Stimulated activated CD4-positive, alpha-beta T cell treated with anti-CD3 and anti-CD28 coated beads, Interleukin-1b, Interleukin-23, amount 100 ng/mL, for 4 hours (primary cell): Measurements from ENCODE around the gene PBX2.
"Not testable (repeated sequence)": the region's sequence is repeated elsewhere in the genome, so short reads cannot be mapped to it uniquely, and the experiment has no call there.

Source experiments
- DNase-seq, 2 donors: peaks; one replicate each; pipeline ENCODE4 v3.0.0-alpha.2; 2020; ENCODE audit warnings: low read depth in 2 of 2

The PBX2 gene

DNA sequence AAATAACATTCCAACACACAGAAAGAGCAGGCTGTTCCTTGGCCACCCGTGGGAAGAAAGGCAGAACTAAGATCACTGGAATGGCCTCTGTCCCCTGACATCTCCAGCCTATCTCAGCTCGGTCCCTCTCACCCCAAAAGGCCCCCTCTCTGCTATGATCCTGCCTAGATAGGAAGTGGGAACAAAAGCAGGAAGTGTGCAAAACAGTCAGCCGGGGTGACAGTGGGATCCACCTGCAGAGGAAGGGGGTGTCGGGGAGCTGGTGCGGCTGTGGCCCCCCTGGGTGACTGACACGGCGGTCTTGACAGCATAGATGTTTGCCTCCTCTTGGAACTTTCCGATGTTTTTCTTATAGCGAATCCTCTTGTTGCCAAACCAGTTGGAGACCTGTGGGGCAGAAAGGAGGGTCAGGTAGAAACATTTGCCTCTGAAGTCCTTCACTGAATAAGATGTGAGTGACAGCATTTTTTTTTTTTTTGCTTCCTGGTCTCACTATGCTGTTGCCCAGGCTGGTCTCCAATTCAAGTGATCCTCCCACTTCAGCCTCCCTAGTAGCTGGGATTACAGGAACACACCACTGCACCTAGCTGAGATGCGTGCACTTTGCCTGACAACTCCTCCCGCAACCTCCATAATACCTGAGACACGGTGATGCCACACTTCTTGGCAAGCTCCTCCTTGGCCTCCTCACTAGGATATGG, 2.8 kb downstream of the PBX2 start:
- no peak for DNase-seq

DNA sequence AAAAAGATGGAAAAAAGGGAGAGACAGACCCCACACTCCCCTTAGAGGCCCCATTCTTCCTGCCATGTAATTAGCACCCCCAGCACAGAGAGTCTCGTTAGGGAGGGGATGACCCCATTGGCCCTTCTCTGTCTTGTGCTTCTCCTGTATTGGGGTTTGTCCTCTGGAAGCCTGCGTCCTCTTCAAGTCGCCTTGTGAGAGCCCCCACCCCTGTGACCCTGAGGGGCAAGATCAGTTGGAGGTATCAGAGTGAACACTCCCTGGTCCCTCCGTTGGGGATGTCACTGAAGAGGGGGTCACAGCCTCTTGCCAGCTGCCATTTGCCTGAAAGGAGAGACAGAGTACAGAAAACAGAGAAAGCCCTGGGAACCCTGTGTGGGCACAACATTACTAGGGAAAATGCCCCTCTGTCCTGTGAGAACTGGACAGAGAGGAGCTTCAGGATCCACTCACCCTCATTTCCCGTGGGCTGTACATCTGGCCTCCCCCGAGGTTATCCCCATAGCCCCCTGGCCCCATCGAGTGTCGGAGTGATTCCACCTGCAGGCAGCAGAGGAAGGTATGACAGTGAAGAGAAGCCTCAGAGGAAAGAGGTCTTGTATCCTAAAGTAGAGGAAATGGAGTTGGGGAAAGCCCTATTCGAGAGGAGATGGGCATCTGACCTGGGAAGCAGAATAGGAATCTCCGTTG, 3.7 kb downstream of the PBX2 start:
- not testable (repeated sequence) for DNase-seq

DNA sequence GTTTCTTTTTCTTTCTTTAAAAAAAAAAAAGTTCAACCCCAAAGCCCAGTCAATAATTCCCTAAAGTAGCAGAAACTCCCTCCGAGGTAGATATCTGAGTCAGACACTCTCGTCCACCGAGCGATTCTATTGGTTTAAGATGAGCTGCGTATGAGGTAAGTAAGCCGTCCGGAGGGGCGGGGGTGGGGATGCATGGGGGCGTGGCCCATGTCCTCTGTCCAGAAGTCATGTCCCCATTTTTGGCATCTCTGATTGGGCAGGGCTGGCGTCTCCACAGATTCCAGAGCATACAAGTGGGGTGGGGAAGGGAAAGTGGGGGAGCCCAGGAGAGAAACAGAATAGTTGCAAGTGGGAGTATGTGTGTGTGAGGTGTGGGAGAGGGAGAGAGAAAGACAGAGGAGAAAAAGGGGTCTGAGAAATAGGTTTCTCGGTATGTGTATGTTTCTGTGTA, 4.3 kb downstream of the PBX2 start:
- peak in 1 of 2 donors; percentile 49 for DNase-seq

DNA sequence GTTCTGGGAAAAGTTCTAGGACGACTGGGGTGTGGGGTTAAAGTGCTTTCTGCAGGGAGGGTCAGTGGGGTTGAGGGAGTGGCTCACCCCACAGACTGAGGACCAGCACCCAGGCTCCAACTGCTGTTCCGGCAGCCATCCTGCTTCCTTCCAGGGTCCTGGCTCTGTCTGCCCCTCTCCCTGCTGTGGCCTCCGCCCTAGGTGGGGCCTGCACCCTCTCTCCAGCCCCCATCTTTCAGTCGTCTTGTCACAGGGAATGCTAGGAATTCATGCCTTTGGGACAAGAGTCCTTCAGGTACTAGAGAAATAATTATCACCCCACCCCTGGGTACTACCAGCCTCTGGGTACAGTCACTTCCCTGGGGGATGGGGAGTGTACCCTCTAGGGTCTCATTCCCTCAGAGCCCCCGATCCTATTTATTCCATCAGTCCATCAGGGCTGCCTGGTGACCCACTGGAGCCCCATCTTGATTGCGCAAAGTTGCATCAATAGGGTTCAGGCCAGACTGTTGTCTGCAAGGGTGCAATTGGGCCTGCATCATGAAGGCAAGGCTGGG, 5.8 kb downstream of the PBX2 start, which contains the start of gene AGER:
Gene AGER (minus strand): TSS at position 170 of the 557 bp plus-strand sequence. CDS start 31 bp downstream, at position 139.
- DNase-seq: no peak

DNA sequence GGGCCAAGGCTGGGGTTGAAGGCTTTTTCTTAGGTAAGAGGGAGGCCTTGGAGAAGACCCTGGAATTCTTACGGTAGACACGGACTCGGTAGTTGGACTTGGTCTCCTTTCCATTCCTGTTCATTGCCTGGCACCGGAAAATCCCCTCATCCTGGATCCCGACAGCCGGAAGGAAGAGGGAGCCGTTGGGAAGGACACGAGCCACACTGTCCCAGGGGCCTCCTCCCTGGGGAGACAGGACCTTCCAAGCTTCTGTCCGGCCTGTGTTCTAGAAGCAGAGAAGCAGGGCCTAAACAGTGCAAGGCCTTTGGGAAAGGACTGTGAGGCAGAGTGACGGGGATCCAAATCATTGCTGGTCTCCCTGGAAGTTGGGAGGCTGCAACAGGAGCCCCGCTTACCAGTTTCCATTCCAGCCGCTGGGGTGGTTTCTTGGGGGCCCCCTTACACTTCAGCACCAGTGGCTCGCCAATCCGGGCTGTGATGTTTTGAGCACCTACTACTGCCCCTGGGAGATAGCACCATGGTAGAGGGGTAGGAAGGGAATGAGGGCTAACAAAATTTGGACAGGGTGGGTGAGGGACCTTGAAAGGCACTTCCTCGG, 6.4 kb downstream of the PBX2 start:
- no peak for DNase-seq

DNA sequence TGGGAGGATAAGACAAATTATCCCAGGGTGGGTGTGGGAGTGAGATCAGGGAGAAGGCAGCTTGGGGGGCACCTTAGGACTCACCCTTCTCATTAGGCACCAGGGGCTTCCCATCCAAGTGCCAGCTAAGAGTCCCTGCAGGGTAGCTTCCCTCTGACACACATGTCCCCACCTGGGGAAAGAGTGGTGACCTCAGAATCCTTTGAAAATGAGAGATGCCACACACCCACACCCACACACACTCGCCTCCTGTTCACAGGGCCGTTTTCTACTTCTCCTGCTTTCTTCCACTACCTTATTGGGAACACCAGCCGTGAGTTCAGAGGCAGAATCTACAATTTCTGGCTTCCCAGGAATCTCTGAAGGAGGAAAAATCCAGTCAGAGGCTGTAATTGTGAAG, 7.0 kb downstream of the PBX2 start:
- DNase-seq: no peak

DNA sequence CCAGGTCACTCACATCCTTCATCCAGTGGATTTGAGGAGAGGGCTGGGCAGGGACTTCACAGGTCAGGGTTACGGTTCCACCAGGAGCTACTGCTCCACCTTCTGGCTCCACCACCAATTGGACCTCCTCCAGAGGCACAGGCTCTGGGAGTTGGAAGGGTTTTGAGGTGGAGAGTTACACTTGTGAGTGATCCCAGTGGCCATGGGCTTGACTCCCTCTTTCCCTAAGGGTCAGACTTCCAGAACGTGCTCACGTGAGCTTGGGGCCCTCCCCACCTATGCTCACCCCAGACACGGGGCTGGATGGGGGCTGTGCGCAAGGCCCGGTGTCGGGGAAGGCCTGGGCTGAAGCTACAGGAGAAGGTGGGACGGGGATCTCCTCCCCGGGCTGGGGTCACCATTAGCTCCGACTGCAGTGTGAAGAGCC, 7.4 kb downstream of the PBX2 start:
- no peak for DNase-seq

DNA sequence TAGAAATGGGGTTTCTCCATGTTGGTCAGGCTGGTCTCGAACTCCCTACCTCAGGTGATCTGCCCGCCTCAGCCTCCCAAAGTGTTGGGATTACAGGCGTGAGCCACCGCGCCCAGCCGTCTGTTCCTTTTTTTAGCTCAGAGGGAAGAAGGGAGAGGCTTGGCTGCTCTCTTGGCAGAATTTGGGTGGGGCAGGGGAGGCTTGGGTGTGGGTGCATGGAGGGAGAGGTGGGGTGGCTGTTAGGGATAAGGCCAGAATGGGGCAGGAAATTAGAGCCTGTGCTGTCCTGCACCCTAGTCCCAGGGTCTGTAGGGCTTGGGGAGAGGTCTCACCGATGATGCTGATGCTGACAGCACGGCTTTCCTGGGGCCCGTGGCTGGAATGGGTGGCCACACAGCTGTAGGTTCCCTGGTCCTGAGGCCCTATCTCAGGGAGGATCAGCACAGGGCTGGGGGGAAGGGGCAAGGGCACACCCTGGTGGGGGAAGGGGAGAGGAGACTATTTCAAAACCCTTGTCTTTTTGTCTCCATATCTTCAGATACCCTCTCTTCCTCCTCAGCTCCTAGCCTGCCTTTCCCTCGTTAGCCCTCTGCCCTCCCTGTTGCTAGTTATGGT, 8.0 kb downstream of the PBX2 start:
- DNase-seq: no peak

DNA sequence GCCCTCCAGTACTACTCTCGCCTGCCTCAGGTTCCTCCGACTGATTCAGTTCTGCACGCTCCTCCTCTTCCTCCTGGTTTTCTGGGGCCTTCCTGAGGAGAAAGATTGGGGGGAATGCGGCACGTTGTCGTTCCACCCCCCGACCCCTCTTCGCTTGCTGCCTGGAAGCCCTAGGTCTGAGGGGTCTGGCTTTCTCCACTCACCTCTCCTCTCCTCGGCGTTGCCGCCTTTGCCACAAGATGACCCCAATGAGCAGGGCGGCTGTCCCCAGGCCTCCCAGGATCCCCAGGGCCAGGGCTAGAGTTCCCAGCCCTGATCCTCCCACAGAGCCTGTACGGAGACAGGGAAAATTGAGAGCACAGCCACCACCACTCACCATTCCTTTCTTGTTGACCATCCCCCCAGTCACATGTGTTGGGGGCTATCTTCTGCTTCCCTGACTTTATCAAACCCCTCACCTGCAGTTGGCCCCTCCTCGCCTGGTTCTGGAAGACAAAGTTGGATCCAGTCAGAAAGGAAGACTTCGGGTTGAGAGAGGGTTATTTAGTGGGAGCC, 8.8 kb downstream of the PBX2 start:
- DNase-seq: no peak

DNA sequence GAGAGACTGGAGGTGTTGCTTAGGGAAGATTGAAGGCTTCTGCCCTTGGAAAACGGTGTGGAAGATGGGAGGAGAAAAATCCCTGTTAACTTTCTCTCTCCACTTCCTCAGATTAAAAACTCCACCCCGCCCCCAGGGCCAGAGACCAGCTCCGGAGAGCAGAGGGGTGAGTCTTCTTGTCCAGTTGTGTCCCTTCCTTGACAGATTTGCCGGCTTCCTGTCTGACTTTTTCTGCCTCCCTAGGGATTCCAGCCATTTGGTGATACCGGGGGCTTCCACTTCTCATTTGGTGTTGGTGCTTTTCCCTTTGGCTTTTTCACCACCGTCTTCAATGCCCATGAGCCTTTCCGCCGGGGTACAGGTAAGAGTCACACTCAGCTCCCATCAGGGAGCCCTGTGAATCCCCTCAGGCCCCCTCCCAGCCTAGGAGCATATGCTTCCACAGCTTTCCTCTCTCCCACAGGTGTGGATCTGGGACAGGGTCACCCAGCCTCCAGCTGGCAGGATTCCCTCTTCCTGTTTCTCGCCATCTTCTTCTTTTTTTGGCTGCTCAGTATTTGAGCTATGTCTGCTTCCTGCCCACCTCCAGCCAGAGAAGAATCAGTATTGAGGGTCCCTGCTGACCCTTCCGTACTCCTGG, 10.1 kb downstream of the PBX2 start:
- no peak for DNase-seq

DNA sequence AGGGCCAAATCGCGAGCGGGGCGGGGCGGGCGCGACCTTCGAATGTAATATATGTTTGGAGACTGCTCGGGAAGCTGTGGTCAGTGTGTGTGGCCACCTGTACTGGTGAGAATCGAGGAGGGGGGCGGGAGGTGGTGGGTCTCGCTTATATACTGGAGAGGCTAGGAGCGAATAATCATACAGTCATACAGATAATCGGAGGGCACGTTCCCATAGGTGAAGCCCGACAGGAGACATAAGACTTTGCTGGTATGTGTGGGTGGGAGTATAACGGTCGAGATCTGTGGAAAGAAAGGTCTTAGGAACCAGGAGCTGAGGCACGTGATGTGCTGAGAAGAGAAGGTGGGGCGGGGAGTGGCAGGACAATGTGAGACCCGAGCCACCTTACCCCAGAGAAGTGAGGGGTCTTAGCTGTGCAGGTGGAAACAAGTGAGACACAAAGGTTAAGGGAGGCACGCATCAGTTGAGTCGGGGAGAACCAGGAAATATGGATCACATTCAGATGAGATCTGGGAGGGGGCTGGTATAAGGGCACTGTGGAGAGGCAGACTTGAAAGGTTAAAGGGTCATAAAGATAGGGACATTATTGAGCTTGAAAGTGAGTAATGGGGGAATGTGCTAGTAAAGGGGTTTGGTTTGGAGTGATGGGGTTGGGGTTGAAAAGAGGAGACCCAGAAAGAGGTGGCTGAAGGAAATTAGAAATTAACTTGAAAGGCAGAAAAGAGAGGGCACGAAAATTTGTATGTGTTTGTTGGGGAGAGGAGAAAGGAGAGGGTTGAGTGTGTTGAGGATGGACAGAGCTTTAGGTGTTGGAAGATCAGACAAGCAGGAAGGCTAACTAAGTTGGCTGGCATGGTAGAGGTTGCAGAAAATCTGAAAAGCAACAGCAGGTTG, 11.2 kb downstream of the PBX2 start:
- DNase-seq: no peak

DNA sequence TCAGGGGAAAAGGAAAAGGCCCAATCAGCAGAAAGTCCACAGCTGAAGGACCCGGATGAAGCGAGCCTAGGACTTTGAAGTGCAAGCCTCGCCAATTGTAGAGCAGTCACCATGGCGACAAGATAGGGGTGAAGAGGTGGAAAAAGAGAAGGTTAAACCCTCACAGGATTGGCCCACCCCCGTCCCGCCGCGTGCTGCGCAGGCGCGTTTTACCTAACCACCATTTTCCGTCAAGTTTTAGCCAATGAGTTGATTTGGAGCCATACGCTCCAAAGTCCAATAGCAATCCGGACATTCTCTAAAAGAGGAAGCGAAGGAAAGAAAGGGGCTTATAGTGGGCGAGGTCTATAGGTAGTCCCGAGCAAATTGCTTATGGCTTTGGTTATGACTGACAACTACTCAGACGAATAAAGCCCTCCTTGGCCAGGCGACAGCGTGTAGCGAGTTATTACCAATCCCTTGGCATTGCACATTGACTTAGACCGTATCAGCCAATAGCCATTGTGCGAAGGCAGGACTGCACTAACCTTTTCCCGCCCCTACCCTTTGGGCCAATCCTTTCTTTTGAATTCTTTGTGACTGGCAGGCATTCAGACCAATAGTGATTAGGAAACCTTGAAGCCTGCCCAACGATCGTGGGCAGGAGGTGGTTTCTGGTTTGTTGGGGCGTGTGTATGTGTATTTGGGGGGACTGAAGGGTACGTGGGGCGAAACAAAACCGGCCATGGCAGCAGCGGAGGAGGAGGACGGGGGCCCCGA, 12.0 kb downstream of the PBX2 start, which contains the start of gene RNF5:
Gene RNF5 (plus strand): TSS at position 618 of the 759 bp plus-strand sequence. CDS start 107 bp downstream, at position 725.
- peak; percentile 75 to 87 for DNase-seq

DNA sequence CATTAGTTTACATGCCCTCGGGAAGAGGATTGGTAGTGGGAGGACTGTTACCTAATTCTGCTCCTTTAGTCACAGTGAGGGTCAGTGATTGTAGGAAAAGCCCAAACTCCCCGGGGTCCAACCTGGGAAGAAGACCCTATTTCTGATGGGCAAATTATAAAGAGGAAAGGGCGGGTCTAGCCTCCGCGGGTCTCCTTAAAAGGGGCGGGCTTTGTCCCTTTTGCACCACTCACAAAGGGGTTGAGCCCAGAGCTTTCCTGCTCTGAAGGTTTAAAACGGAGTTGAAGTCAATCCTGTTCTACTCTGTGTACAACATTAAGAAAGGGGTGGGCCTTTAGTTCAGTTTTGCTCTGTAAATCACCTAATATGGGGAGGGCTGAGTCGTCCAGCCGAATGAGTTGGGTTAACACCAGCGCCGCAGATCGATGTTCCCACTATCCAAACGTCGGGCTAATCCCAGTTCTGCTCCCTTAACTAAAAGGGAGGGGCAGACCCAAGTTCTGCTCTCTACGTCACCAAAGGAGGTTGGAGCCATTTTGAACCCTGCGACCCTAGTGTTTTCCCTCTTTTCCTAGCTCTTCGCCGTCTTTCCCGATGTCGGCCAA, 12.7 kb downstream of the PBX2 start:
- no peak for DNase-seq

DNA sequence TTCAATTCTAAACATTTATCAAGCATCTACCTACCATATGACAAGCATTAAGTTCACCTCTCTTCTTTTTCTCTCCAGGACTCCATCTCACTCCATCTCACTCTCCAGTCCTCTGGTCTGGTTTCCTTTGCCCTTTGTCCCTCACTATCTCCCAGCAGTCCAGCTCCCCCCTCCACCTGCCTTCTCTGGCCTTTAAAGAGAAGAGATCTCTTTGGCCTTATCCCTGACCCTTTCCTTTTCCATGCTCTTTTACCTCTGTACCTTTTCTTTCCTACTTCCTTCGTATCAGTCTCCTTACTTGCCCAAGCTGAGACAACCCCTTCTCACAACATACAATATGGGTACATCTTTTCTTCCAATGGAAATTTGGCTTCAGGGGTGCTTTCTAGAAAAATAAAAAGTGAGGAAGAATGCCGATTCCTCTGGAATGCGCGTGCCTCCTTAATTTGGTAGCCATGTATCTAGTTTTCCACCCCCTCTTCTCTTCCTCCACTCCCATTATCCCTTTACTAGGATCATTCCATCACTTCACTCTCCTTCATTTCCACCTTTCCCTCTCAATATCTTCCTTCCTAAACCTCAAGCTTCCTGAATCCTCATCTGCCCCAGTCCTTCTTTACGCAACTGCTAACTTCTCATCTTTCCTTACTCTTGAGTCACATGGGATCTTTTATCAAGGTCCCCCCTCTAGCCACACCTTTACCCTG, 13.4 kb downstream of the PBX2 start:
- no peak for DNase-seq

DNA sequence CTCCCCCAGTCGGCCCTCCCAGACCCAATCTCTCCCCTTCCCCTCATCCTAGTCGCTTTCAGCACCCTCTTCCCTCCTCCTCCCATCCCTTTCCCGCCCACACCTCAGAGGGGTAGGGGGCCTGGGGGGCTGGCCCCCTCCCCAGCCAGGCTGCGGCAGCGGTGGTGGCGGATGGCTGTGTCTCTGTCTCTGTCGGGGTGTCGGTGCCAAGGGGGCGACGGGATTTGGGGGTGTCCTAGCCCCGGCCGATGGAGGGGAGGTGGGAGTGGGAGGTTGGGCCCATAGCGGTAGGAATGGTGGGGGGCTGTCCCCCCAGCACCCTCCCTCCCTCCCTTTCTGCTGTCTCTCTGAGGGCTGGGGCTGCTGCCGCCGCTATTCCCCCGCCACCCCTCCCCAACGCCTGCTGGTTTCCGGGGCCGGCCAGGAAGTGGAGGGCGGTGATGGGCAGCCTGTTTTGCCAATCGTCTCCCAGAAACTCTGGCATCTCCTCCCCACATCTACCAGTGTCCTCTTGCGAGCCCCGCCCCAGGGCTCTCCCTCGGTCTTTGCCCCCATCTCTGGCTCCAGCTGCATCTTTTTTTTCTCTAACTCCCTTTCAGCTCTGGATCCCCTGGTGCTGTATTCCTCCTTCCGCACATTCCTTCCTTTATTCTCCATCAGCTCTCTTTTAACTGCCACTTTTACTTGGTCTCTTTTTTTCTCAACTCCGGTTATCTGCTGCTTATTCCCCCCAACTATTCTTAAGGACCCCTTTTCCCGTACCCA, 14.1 kb downstream of the PBX2 start, which contains the start of gene AGPAT1:
Gene AGPAT1 (minus strand): TSS at position 374 of the 765 bp plus-strand sequence. CDS start 4,588 bp downstream, outside the sequence.
- peak; percentile 95 to 97 for DNase-seq

DNA sequence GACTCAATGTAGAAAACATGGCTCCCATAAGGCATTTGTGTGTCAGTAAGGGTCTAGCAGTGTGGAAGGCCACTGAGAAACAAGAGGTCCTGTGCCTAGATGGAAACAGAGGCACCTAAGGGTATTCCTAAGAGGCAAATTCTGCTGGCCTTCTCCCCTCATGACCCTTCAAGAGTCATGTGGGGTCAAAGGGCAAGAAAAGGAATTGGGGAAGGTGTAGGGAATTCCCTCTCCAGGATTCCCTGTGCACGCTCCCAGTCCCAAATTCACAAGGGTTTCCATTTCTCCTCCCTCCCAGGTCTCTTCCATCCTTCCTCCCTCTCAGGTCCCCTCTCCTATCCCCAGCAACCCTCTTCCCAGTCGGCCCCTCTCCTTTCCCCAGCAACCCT, 14.7 kb downstream of the PBX2 start:
- no peak for DNase-seq

DNA sequence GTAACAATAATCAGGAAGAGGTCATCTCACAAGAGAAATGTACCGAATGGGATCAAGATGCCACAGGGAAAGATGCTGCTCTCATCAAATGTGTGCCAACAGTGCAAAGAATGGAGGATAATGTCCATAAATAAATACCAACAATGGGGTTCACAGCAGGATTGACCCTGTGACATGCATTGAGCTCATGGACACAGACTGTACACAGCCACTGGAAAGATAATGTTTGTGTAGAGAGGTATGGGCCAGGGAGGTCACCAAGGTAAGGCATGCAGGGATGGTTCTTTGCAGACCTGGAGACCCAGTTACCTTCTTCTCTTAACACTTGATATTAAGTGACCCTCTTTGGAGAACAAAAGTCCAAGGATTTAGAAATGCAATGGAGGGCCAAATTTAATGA, 15.6 kb downstream of the PBX2 start:
- no peak for DNase-seq
